Measurements from ENCODE around the gene PLAC1.

The PLAC1 gene

DNA sequence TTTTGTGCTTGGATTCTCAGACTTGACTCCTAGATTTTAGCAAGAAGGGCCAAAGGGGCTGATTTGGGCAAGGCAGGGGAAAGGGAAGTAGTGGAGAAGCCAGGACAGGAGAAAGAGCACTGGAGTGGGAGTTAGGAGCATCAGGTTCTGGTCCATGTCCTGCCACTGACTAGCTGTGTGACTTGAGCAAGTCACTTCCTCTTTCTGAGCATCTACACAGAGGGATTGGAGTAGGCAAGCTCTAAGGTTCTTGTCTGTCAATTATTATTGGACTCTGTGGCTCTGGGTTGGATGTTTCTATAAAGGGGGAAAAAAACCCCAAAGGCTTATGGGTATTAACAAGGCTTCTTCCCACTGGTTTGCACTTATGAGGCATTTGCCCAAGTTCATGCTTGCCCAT, 24.4 kb downstream of the PLAC1 start:
- Histone ChIP-seq H3K4me1 (ENCODE audit: control insufficient read depth in 2 of 2, insufficient read depth in 2 of 2, low read length in 2 of 2) (no peaks in the 10 kb centered on the region), H3K36me3 (ENCODE audit: control insufficient read depth in 2 of 2, insufficient read depth in 2 of 2, low read length in 2 of 2) (no peaks in the 10 kb centered on the region), H3K9ac (ENCODE audit: low read depth in 1 of 2, low read length in 2 of 2) (no peak overlapping the region), H3K27me3 (ENCODE audit: control insufficient read depth in 2 of 2, insufficient read depth in 2 of 2, low read length in 2 of 2) (no peaks in the 10 kb centered on the region), H3K27ac (ENCODE audit: low read depth in 2 of 2, low read length in 2 of 2) (no peak overlapping the region), H3K4me3 (ENCODE audit: low read length in 2 of 2) (no peak overlapping the region), H3K9me3 (ENCODE audit: control insufficient read depth in 2 of 2, low read length in 2 of 2) (no peaks in the 10 kb centered on the region)

GRCh38 chrX:134633394-134633793, 24.9 kb downstream of the PLAC1 start:
- Histone ChIP-seq H3K4me3 (ENCODE audit: low read length in 2 of 2) (no peak overlapping the region), H3K27ac (ENCODE audit: low read depth in 2 of 2, low read length in 2 of 2) (no peak overlapping the region), H3K27me3 (ENCODE audit: control insufficient read depth in 2 of 2, insufficient read depth in 2 of 2, low read length in 2 of 2) (no peaks in the 10 kb centered on the region), H3K9me3 (ENCODE audit: control insufficient read depth in 2 of 2, low read length in 2 of 2) (no peaks in the 10 kb centered on the region), H3K4me1 (ENCODE audit: control insufficient read depth in 2 of 2, insufficient read depth in 2 of 2, low read length in 2 of 2) (no peaks in the 10 kb centered on the region), H3K36me3 (ENCODE audit: control insufficient read depth in 2 of 2, insufficient read depth in 2 of 2, low read length in 2 of 2) (no peaks in the 10 kb centered on the region), H3K9ac (ENCODE audit: low read depth in 1 of 2, low read length in 2 of 2) (no peak overlapping the region)

- Histone ChIP-seq H3K36me3 (ENCODE audit: control insufficient read depth in 2 of 2, insufficient read depth in 2 of 2, low read length in 2 of 2) (no peaks in the 10 kb centered on the region), H3K9ac (ENCODE audit: low read depth in 1 of 2, low read length in 2 of 2) (no peak overlapping the region), H3K27ac (ENCODE audit: low read depth in 2 of 2, low read length in 2 of 2) (no peak overlapping the region), H3K4me1 (ENCODE audit: control insufficient read depth in 2 of 2, insufficient read depth in 2 of 2, low read length in 2 of 2) (no peaks in the 10 kb centered on the region), H3K9me3 (ENCODE audit: control insufficient read depth in 2 of 2, low read length in 2 of 2) (no peaks in the 10 kb centered on the region), H3K27me3 (ENCODE audit: control insufficient read depth in 2 of 2, insufficient read depth in 2 of 2, low read length in 2 of 2) (no peaks in the 10 kb centered on the region), H3K4me3 (ENCODE audit: low read length in 2 of 2) (no peak overlapping the region)
Measured at GRCh38 chrX:134632355-134632754, 25.9 kb downstream of the PLAC1 start.

- Histone ChIP-seq H3K9ac (ENCODE audit: low read depth in 1 of 2, low read length in 2 of 2) (no peak overlapping the region), H3K9me3 (ENCODE audit: control insufficient read depth in 2 of 2, low read length in 2 of 2) (no peaks in the 10 kb centered on the region), H3K4me1 (ENCODE audit: control insufficient read depth in 2 of 2, insufficient read depth in 2 of 2, low read length in 2 of 2) (no peaks in the 10 kb centered on the region), H3K36me3 (ENCODE audit: control insufficient read depth in 2 of 2, insufficient read depth in 2 of 2, low read length in 2 of 2) (no peaks in the 10 kb centered on the region), H3K27ac (ENCODE audit: low read depth in 2 of 2, low read length in 2 of 2) (no peak overlapping the region), H3K27me3 (ENCODE audit: control insufficient read depth in 2 of 2, insufficient read depth in 2 of 2, low read length in 2 of 2) (no peaks in the 10 kb centered on the region), H3K4me3 (ENCODE audit: low read length in 2 of 2) (no peak overlapping the region)
Measured at GRCh38 chrX:134631426-134632346, 26.6 kb downstream of the PLAC1 start.

DNA sequence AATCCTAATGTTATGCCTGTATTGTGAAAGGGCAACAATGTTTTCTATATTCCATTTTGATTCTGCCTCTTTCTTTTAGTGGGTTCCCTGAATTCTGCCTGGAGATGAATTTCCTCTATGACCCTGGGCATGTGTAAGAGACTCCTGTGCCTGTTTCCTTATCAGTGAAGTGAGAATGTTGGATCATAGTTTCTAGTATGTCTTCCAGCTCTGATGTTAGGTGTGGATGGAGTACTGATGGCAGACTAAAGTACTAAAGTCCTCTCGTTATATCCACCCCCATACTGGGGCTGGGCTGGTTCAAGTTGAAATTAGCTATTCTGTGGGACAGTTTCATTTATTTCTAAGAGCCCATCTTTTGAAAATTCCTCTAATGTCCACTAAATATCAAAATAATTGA, 29.6 kb downstream of the PLAC1 start:
- no peak overlapping the region for H3K9ac ChIP-seq (ENCODE audit: low read depth in 1 of 2, low read length in 2 of 2)
- H3K27ac ChIP-seq (ENCODE audit: low read depth in 2 of 2, low read length in 2 of 2): no peak overlapping the region
- no peaks in the 10 kb centered on the region for H3K4me1 ChIP-seq (ENCODE audit: control insufficient read depth in 2 of 2, insufficient read depth in 2 of 2, low read length in 2 of 2)
- H3K4me3 ChIP-seq (ENCODE audit: low read length in 2 of 2): no peak overlapping the region
- no peaks in the 10 kb centered on the region for H3K9me3 ChIP-seq (ENCODE audit: control insufficient read depth in 2 of 2, low read length in 2 of 2)
- no peaks in the 10 kb centered on the region for H3K36me3 ChIP-seq (ENCODE audit: control insufficient read depth in 2 of 2, insufficient read depth in 2 of 2, low read length in 2 of 2)
- no peaks in the 10 kb centered on the region for H3K27me3 ChIP-seq (ENCODE audit: control insufficient read depth in 2 of 2, insufficient read depth in 2 of 2, low read length in 2 of 2)

- no peak overlapping the region for H3K27ac ChIP-seq (ENCODE audit: low read depth in 2 of 2, low read length in 2 of 2)
- no peaks in the 10 kb centered on the region for H3K9me3 ChIP-seq (ENCODE audit: control insufficient read depth in 2 of 2, low read length in 2 of 2)
- H3K27me3 ChIP-seq (ENCODE audit: control insufficient read depth in 2 of 2, insufficient read depth in 2 of 2, low read length in 2 of 2): peaks cover 0 to 2% of the 10 kb centered on the region in 2 donors
- H3K4me1 ChIP-seq (ENCODE audit: control insufficient read depth in 2 of 2, insufficient read depth in 2 of 2, low read length in 2 of 2): no peaks in the 10 kb centered on the region
- no peak overlapping the region for H3K4me3 ChIP-seq (ENCODE audit: low read length in 2 of 2)
- no peaks in the 10 kb centered on the region for H3K36me3 ChIP-seq (ENCODE audit: control insufficient read depth in 2 of 2, insufficient read depth in 2 of 2, low read length in 2 of 2)
- H3K9ac ChIP-seq (ENCODE audit: low read depth in 1 of 2, low read length in 2 of 2): no peak overlapping the region
Measured at GRCh38 chrX:134626434-134626833, 31.8 kb downstream of the PLAC1 start.

DNA sequence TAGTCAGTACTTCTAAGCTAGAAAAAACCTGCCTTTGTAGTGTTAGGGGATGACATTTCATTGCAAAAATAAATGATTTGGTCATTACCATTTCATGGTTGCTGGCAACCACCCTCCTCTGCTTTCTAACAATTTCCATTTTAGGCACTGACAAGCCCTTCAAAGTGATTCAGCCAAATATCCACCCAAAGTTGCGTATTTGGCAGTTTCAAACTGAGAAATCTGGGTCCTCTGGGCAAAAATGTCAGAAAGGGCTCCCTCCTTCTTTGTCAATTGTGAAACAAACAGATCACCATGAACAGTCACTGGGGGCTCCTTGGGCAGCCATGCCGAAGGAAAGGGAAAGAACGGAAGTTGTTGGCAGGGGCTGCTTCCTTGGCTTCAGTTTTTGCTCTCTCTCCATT, 33.0 kb downstream of the PLAC1 start:
- Histone ChIP-seq H3K36me3 (ENCODE audit: control insufficient read depth in 2 of 2, insufficient read depth in 2 of 2, low read length in 2 of 2) (no peaks in the 10 kb centered on the region), H3K27ac (ENCODE audit: low read depth in 2 of 2, low read length in 2 of 2) (no peak overlapping the region), H3K27me3 (ENCODE audit: control insufficient read depth in 2 of 2, insufficient read depth in 2 of 2, low read length in 2 of 2) (peaks cover 0 to 2% of the 10 kb centered on the region in 2 donors), H3K4me3 (ENCODE audit: low read length in 2 of 2) (no peak overlapping the region), H3K9me3 (ENCODE audit: control insufficient read depth in 2 of 2, low read length in 2 of 2) (no peaks in the 10 kb centered on the region), H3K9ac (ENCODE audit: low read depth in 1 of 2, low read length in 2 of 2) (no peak overlapping the region), H3K4me1 (ENCODE audit: control insufficient read depth in 2 of 2, insufficient read depth in 2 of 2, low read length in 2 of 2) (no peaks in the 10 kb centered on the region)

- Histone ChIP-seq H3K27ac (ENCODE audit: low read depth in 2 of 2, low read length in 2 of 2) (no peak overlapping the region), H3K4me1 (ENCODE audit: control insufficient read depth in 2 of 2, insufficient read depth in 2 of 2, low read length in 2 of 2) (no peaks in the 10 kb centered on the region), H3K9me3 (ENCODE audit: control insufficient read depth in 2 of 2, low read length in 2 of 2) (no peaks in the 10 kb centered on the region), H3K9ac (ENCODE audit: low read depth in 1 of 2, low read length in 2 of 2) (no peak overlapping the region), H3K36me3 (ENCODE audit: control insufficient read depth in 2 of 2, insufficient read depth in 2 of 2, low read length in 2 of 2) (no peaks in the 10 kb centered on the region), H3K4me3 (ENCODE audit: low read length in 2 of 2) (no peak overlapping the region), H3K27me3 (ENCODE audit: control insufficient read depth in 2 of 2, insufficient read depth in 2 of 2, low read length in 2 of 2) (peaks cover 0 to 2% of the 10 kb centered on the region in 2 donors)
Measured at GRCh38 chrX:134624046-134624430, 34.2 kb downstream of the PLAC1 start.

GRCh38 chrX:134623293-134624045, 34.8 kb downstream of the PLAC1 start:
- no peak overlapping the region for H3K9ac ChIP-seq (ENCODE audit: low read depth in 1 of 2, low read length in 2 of 2)
- no peaks in the 10 kb centered on the region for H3K4me1 ChIP-seq (ENCODE audit: control insufficient read depth in 2 of 2, insufficient read depth in 2 of 2, low read length in 2 of 2)
- peaks cover 0 to 2% of the 10 kb centered on the region in 2 donors for H3K27me3 ChIP-seq (ENCODE audit: control insufficient read depth in 2 of 2, insufficient read depth in 2 of 2, low read length in 2 of 2)
- no peak overlapping the region for H3K27ac ChIP-seq (ENCODE audit: low read depth in 2 of 2, low read length in 2 of 2)
- no peaks in the 10 kb centered on the region for H3K36me3 ChIP-seq (ENCODE audit: control insufficient read depth in 2 of 2, insufficient read depth in 2 of 2, low read length in 2 of 2)
- H3K4me3 ChIP-seq (ENCODE audit: low read length in 2 of 2): no peak overlapping the region
- no peaks in the 10 kb centered on the region for H3K9me3 ChIP-seq (ENCODE audit: control insufficient read depth in 2 of 2, low read length in 2 of 2)

DNA sequence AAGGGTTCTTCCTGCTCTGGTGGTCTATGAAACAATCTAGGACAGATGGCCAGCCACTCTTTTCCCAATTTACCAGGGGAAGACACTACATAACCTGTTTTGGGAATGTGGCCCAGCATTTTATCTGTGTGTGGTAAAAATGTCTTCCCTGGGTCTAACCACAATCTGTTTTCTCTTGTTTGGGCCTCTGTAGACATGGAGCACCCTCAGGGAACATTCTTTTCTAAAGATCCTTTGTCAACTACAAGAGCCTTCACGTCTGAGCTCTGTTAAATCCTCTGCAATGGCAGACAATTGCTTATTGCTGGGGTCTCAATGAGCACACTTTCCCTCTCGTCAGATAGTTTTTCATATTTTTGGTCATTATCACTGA, 35.5 kb downstream of the PLAC1 start:
- Histone ChIP-seq H3K9ac (ENCODE audit: low read depth in 1 of 2, low read length in 2 of 2) (no peak overlapping the region), H3K9me3 (ENCODE audit: control insufficient read depth in 2 of 2, low read length in 2 of 2) (no peaks in the 10 kb centered on the region), H3K4me3 (ENCODE audit: low read length in 2 of 2) (no peak overlapping the region), H3K4me1 (ENCODE audit: control insufficient read depth in 2 of 2, insufficient read depth in 2 of 2, low read length in 2 of 2) (no peaks in the 10 kb centered on the region), H3K27ac (ENCODE audit: low read depth in 2 of 2, low read length in 2 of 2) (no peak overlapping the region), H3K27me3 (ENCODE audit: control insufficient read depth in 2 of 2, insufficient read depth in 2 of 2, low read length in 2 of 2) (peaks cover 0 to 2% of the 10 kb centered on the region in 2 donors), H3K36me3 (ENCODE audit: control insufficient read depth in 2 of 2, insufficient read depth in 2 of 2, low read length in 2 of 2) (no peaks in the 10 kb centered on the region)
